A673 (cell line): ENCODE measurements around the gene FAM20A. TPM values are rescaled to one million over a fixed set of nuclear protein-coding genes. Genes with fewer than 3 reads are reported as not detected.

ENCODE experiments used
- BruUV-seq: library from RNA; stranded (reverse); fragments of 400-500 nt; replicated peaks from 2 replicates; lab custom pipeline; 2021; lab: Mats Ljungman, UMichigan
- CTCF ChIA-PET: fragments of 300-600 bp; sonication (Branson Sonifier 250); formaldehyde crosslinking; loops from one replicate; lab custom pipeline; 2022; ENCODE audit warnings: antibody characterized with exemption; lab: Charles Lee
- POLR2A ChIA-PET: fragments of 300-600 bp; sonication (Branson Sonifier 250); formaldehyde crosslinking; loops from one replicate; lab custom pipeline; 2022; ENCODE audit warnings: antibody characterized with exemption; ENCODE audit not compliant: low non-redundant PET; lab: Charles Lee
- DNase-seq: peaks from one replicate; pipeline ENCODE4 v3.0.0-alpha.2; 2015; ENCODE audit warnings: low spot score
- H3K27ac ChIP-seq: fragments of 200-600 bp; sonication (generic); 2 replicates; pipeline ENCODE4 v1.5.1; 2016; ENCODE audit warnings: mixed run types, low read depth, mild to moderate bottlenecking, mixed read lengths, antibody characterized with exemption, low read length; ENCODE audit not compliant: poor library complexity, severe bottlenecking
- H3K27me3 ChIP-seq: fragments of 200-600 bp; sonication (generic); replicated peaks from 2 replicates; pipeline ENCODE4 v1.6.1; 2017; ENCODE audit warnings: mixed run types, low read depth, mild to moderate bottlenecking, mixed read lengths, antibody characterized with exemption, low read length; ENCODE audit not compliant: insufficient read depth, poor library complexity
- H3K36me3 ChIP-seq: fragments of 200-600 bp; sonication (generic); 2 replicates; pipeline ENCODE4 v1.6.1; 2016; ENCODE audit warnings: mixed run types, mild to moderate bottlenecking, mixed read lengths, antibody characterized with exemption, low read length; ENCODE audit not compliant: insufficient read depth, poor library complexity, severe bottlenecking
- H3K4me1 ChIP-seq: fragments of 200-600 bp; sonication (generic); 2 replicates; pipeline ENCODE4 v1.6.1; 2017; ENCODE audit warnings: mixed run types, mild to moderate bottlenecking, mixed read lengths, antibody characterized with exemption, low read length; ENCODE audit not compliant: insufficient read depth, poor library complexity, severe bottlenecking
- H3K4me3 ChIP-seq: fragments of 200-600 bp; sonication (generic); 2 replicates; pipeline ENCODE4 v1.5.1; 2016; ENCODE audit warnings: low read depth, mixed run types, mild to moderate bottlenecking, mixed read lengths, low read length; ENCODE audit not compliant: poor library complexity, severe bottlenecking
- H3K9me3 ChIP-seq: fragments of 200-600 bp; sonication (generic); 2 replicates; pipeline ENCODE4 v1.6.1; 2016; ENCODE audit warnings: mixed run types, low read depth, mild to moderate bottlenecking, mixed read lengths, antibody characterized with exemption, low read length; ENCODE audit not compliant: poor library complexity, severe bottlenecking
- CTCF ChIP-seq: fragments of 300-800, 200-600 bp; sonication (generic); conservative IDR thresholded peaks from 2 replicates; pipeline ENCODE4 v1.5.1; 2017; ENCODE audit warnings: low read depth, mild to moderate bottlenecking, antibody characterized with exemption, low read length, moderate library complexity, mixed read lengths
- EZH2 ChIP-seq: fragments of 200-600 bp; sonication (generic); IDR thresholded peaks from 2 replicates; pipeline ENCODE4 v1.6.1; 2017; ENCODE audit warnings: borderline replicate concordance, low read depth, mild to moderate bottlenecking, mixed read lengths, antibody characterized with exemption, low read length; ENCODE audit not compliant: poor library complexity, severe bottlenecking
- intact Hi-C: fragments of 100-400 bp; cut with micrococcal nuclease; formaldehyde crosslinking; loops from one replicate; pipeline ENCODE4 v1.10.0; 2022; ENCODE audit not compliant: unreplicated experiment
- total RNA-seq: library from RNA; stranded (reverse); gene quantifications from 2 replicates; pipeline ENCODE4 v1.2.3, GENCODE V29; 2021

Gene FAM20A
- total RNA-seq, 1 experiment from 2014 or later: not detected

DNA sequence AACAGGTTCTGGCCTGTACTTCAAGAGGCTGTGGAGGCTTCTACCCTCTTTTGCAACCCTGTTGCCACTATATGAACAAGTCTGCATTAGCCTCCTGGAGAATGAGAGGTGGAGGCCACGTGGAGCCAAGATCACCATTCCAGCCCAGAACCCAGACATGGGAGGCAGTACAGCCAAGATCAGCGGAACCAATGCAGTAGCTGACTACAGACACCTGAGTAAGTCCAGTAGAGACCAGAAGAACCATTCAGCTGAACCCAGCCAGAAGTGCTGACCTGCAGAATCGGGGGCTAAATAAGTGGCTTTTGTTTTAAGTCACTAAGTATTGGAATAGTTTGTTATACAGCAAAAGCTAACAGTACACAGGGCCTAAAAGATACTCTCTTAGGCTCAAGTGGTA is 12.1 kb downstream of the FAM20A start:
- ChIA-PET CTCF (no interaction called here), POLR2A (no interaction called here)
- H3K4me1 ChIP-seq: no peaks in the 10 kb centered on the region
- intact Hi-C loops: no loop called here
- no TSS peak for BruUV-seq
- peaks cover 10% of the 10 kb centered on the region for H3K27me3 ChIP-seq
- no peak overlapping the region for H3K4me3 ChIP-seq
- TF ChIP-seq EZH2: no peak
- no peak for TF ChIP-seq CTCF
- no peak for DNase-seq
- H3K27ac ChIP-seq: no peak overlapping the region
- no peaks in the 10 kb centered on the region for H3K36me3 ChIP-seq
- H3K9me3 ChIP-seq: no peaks in the 10 kb centered on the region

- H3K36me3 ChIP-seq: no peaks in the 10 kb centered on the region
- H3K4me3 ChIP-seq: no peak overlapping the region
- no TSS peak for BruUV-seq
- TF ChIP-seq EZH2: no peak
- no peaks in the 10 kb centered on the region for H3K4me1 ChIP-seq
- intact Hi-C loops: no loop called here
- DNase-seq: no peak
- no peak overlapping the region for H3K27ac ChIP-seq
- no peaks in the 10 kb centered on the region for H3K9me3 ChIP-seq
- peaks cover 10% of the 10 kb centered on the region for H3K27me3 ChIP-seq
- POLR2A ChIA-PET: no interaction called here
- CTCF ChIA-PET: no interaction called here
These were observed 12.8 kb downstream of the FAM20A start for GRCh38 chr17:68588362-68588761.

DNA sequence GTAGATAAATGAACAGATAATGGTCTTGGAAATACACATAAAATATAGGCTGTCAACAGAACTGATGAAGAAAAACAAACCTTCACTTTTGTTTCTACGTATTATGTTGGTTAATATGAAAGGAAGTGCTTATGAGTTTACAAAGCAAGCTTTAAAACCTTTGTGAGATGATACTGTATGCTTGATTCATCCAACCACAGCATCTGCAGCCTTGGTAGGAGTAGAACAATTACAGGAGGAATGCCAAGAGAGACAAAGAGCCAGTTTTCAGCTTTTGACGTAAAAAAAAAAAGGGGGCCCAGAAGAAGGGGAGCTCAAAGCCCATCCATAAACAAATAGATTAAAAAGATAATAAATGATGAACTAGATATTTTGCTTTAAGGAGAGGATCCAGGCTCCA is 13.3 kb downstream of the FAM20A start:
- TF ChIP-seq CTCF: no peak
- TF ChIP-seq EZH2: no peak
- BruUV-seq: no TSS peak
- no peaks in the 10 kb centered on the region for H3K36me3 ChIP-seq
- no peaks in the 10 kb centered on the region for H3K9me3 ChIP-seq
- H3K27me3 ChIP-seq: peaks cover 9% of the 10 kb centered on the region
- no peak overlapping the region for H3K27ac ChIP-seq
- POLR2A ChIA-PET: no interaction called here
- CTCF ChIA-PET: no interaction called here
- DNase-seq: no peak
- H3K4me3 ChIP-seq: no peak overlapping the region
- intact Hi-C loops: no loop called here
- no peaks in the 10 kb centered on the region for H3K4me1 ChIP-seq

DNA sequence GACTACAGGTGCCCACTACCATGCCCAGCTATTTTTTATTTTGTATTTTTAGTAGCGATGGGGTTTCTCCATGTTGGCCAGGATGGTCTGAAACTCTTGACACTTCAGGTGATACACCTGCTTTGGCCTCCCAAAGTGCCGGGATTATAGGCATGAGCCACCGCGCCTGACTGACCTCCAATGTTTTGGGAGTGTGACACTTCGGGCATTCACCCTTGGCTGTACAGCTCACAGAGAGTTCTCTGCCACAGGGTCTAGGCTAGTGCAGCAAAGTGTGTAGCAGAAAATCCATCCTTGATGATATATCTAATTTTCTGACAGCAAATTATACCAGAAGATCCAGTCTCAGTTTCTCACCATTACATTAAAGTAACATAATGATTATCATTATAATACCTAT is 14.1 kb downstream of the FAM20A start:
- Histone ChIP-seq H3K9me3 (no peaks in the 10 kb centered on the region), H3K36me3 (no peaks in the 10 kb centered on the region), H3K4me3 (no peak overlapping the region), H3K27me3 (peaks cover under 1% of the 10 kb centered on the region), H3K27ac (no peak overlapping the region), H3K4me1 (no peaks in the 10 kb centered on the region)
- CTCF ChIA-PET: no interaction called here
- no TSS peak for BruUV-seq
- DNase-seq: no peak
- TF ChIP-seq EZH2: no peak
- TF ChIP-seq CTCF: no peak
- POLR2A ChIA-PET: no interaction called here
- intact Hi-C loops: no loop called here
